Measurements from ENCODE around the gene FXYD5. TPM values are rescaled to one million over a fixed set of nuclear protein-coding genes. Genes with fewer than 3 reads are reported as not detected.

The FXYD5 gene
- total RNA-seq, 2 experiments from 2014 or later = 587 to 615 TPM

- peaks cover 0 to 7% of the 10 kb centered on the region in 2 experiments for H3K9me3 ChIP-seq (ENCODE audit: control insufficient read depth in 1 of 2, insufficient read depth in 1 of 2, low read length in 2 of 2)
- Mint-ChIP-seq H3K27ac (peak overlapping the region; percentile 99), H3K36me3 (ENCODE audit: low read depth) (peaks cover 4% of the 10 kb centered on the region), H3K4me1 (ENCODE audit: low read depth) (peaks cover 71% of the 10 kb centered on the region), H3K9me3 (peaks cover 3% of the 10 kb centered on the region), H3K4me3 (peak overlapping the region; percentile 28), H3K27me3 (no peaks in the 10 kb centered on the region)
- peak overlapping the region; percentile 95 to 96 for H3K27ac ChIP-seq (ENCODE audit: low read depth in 1 of 2, low read length in 2 of 2)
- peak; percentile 53 to 97 (median 78) for DNase-seq
- ChIA-PET CTCF (interaction anchor here (0.6 to 3.6 kb wide), 6 partner anchors 23 to 70 kb away, joined by 3 to 13 read pairs (median 4); partner anchors contain the start of gene FXYD7), POLR2A (interaction anchor here (0.6 to 5.7 kb wide), 13 partner anchors 8 to 200 kb away, joined by 3 to 36 read pairs (median 4); partner anchors contain the start of gene FXYD5)
- TF ChIP-seq CTCF (IDR thresholded peaks at IDR 0.05) = no peak
- peak overlapping the region; percentile 16 for H3K4me3 ChIP-seq (ENCODE audit: low read length)
- intact Hi-C loops (cut with DNase I, micrococcal nuclease) = loop anchor here (1.0 to 10.0 kb wide), 5 partner anchors 8 to 212 kb away; partner anchors contain the start of genes FXYD7 (in 2 of the 2), GRAMD1A (in 1 of the 2) and USF2 (in 1 of the 2)
- peak; percentile 40 for ATAC-seq (ENCODE audit: poor library complexity)
- peaks cover 79% of the 10 kb centered on the region for H3K4me1 ChIP-seq (ENCODE audit: insufficient read depth, low read length)
- no peaks in the 10 kb centered on the region for H3K36me3 ChIP-seq (ENCODE audit: insufficient read depth, low read length)
- H3K27me3 ChIP-seq (ENCODE audit: control insufficient read depth in 1 of 2, insufficient read depth in 2 of 2, low read length in 2 of 2) = no peaks in the 10 kb centered on the region
These were observed 59.4 kb downstream of the FXYD5 start for GRCh38 chr19:35213663-35214632.

GRCh38 chr19:35214766-35215422 lies 60.4 kb downstream of the FXYD5 start:
- H3K27ac Mint-ChIP-seq = peak overlapping the region; percentile 99
- DNase-seq (no peak), ATAC-seq (ENCODE audit: poor library complexity) (no peak)
- H3K4me3 ChIP-seq (ENCODE audit: low read length) = no peak overlapping the region
- H3K4me1 Mint-ChIP-seq (ENCODE audit: low read depth) = peaks cover 70% of the 10 kb centered on the region
- no peaks in the 10 kb centered on the region for H3K36me3 ChIP-seq (ENCODE audit: insufficient read depth, low read length)
- H3K9me3 Mint-ChIP-seq = peaks cover 3% of the 10 kb centered on the region
- peaks cover 0 to 6% of the 10 kb centered on the region in 2 experiments for H3K9me3 ChIP-seq (ENCODE audit: control insufficient read depth in 1 of 2, insufficient read depth in 1 of 2, low read length in 2 of 2)
- CTCF ChIA-PET = interaction anchor here (1.0 to 3.6 kb wide), 4 partner anchors 22 to 73 kb away, joined by 3 to 13 read pairs (median 6); partner anchors contain the start of gene FXYD7
- peaks cover 4% of the 10 kb centered on the region for H3K36me3 Mint-ChIP-seq (ENCODE audit: low read depth)
- H3K4me1 ChIP-seq (ENCODE audit: insufficient read depth, low read length) = peaks cover 70% of the 10 kb centered on the region
- POLR2A ChIA-PET = interaction anchor here (0.6 to 5.7 kb wide), 9 partner anchors 9 to 201 kb away, joined by 3 to 36 read pairs (median 4); partner anchors contain the start of gene FXYD5
- no peak overlapping the region for H3K4me3 Mint-ChIP-seq
- no peaks in the 10 kb centered on the region for H3K27me3 ChIP-seq (ENCODE audit: control insufficient read depth in 1 of 2, insufficient read depth in 2 of 2, low read length in 2 of 2)
- intact Hi-C loops (cut with DNase I, micrococcal nuclease) = loop anchor here (1.0 to 10.0 kb wide), 6 partner anchors 9 to 213 kb away; partner anchors contain the start of genes USF2 (in 2 of the 2), FXYD7 (in 1 of the 2) and GRAMD1A (in 1 of the 2)
- H3K27ac ChIP-seq (ENCODE audit: low read depth in 1 of 2, low read length in 2 of 2) = peak overlapping the region; percentile 95 to 96
- no peak for TF ChIP-seq CTCF (IDR thresholded peaks at IDR 0.05)
- H3K27me3 Mint-ChIP-seq = no peaks in the 10 kb centered on the region

Data from CD4-positive, alpha-beta T cell (primary cell).